HepG2 (cell line): ENCODE measurements around the gene RREB1. TPM values are rescaled to one million over a fixed set of nuclear protein-coding genes. Genes with fewer than 3 reads are reported as not detected.

Experiments
- AGO2 ChIP-seq: fragments of 200-400 bp; formaldehyde crosslinking; optimal IDR thresholded peaks from 2 replicates; pipeline ENCODE3; 2017; ENCODE audit warnings: mild to moderate bottlenecking, low read depth, low read length, moderate library complexity
- FOXC1 ChIP-seq: sonication (generic); formaldehyde crosslinking; IDR thresholded peaks from 2 replicates; pipeline ENCODE4 v1.8.0; 2022; ENCODE audit warnings: mild to moderate bottlenecking, missing genetic modification reagents, borderline replicate concordance
- HNF4G ChIP-seq, 2 experiments: sonication (generic) in 1 of 2; formaldehyde crosslinking in 1 of 2; IDR thresholded peaks; 2 replicates each; pipeline versions ENCODE4 v1.4.0 to v1.6.1; 2011 to 2020; ENCODE audit warnings: borderline replicate concordance in 2 of 2, low read depth in 2 of 2, mild to moderate bottlenecking in 2 of 2, low read length in 1 of 2, missing genetic modification reagents in 1 of 2, moderate library complexity in 1 of 2
- KDM5B ChIP-seq: sonication (generic); formaldehyde crosslinking; IDR thresholded peaks from 2 replicates; pipeline ENCODE4 v1.4.0; 2020; ENCODE audit warnings: missing genetic modification reagents, mild to moderate bottlenecking, borderline replicate concordance
- NCOA5 ChIP-seq: sonication (generic); formaldehyde crosslinking; IDR thresholded peaks from 2 replicates; pipeline ENCODE4 v1.4.0; 2020; ENCODE audit warnings: missing genetic modification reagents
- NFKB2 ChIP-seq: sonication (generic); formaldehyde crosslinking; IDR thresholded peaks from 2 replicates; pipeline ENCODE4 v1.4.0; 2020; ENCODE audit warnings: missing genetic modification reagents, borderline replicate concordance
- RBFOX2 ChIP-seq: fragments of 200-400 bp; formaldehyde crosslinking; IDR thresholded peaks from 2 replicates; pipeline ENCODE4 v1.6.1; 2017; ENCODE audit warnings: low read depth, mild to moderate bottlenecking, low read length
- THRA ChIP-seq: sonication (generic); formaldehyde crosslinking; IDR thresholded peaks from 2 replicates; pipeline ENCODE4 v1.4.0; 2020; ENCODE audit warnings: missing genetic modification reagents, borderline replicate concordance
- ZBTB3 ChIP-seq: sonication (generic); formaldehyde crosslinking; IDR thresholded peaks from 2 replicates; pipeline ENCODE4 v1.4.0; 2020; ENCODE audit warnings: low read depth, mild to moderate bottlenecking, moderate library complexity, missing genetic modification reagents, borderline replicate concordance
- ZBTB7A ChIP-seq: sonication (generic); formaldehyde crosslinking; IDR thresholded peaks from 2 replicates; pipeline ENCODE4 v1.8.0; 2022; ENCODE audit warnings: mild to moderate bottlenecking, missing genetic modification reagents
- ZBTB7B ChIP-seq: sonication (generic); formaldehyde crosslinking; IDR thresholded peaks from 2 replicates; pipeline ENCODE4 v1.4.0; 2020; ENCODE audit warnings: missing genetic modification reagents
- ZFP1 ChIP-seq: IDR thresholded peaks from 2 replicates; pipeline ENCODE4 v1.6.1; 2016
- ZFP37 ChIP-seq: sonication (generic); formaldehyde crosslinking; IDR thresholded peaks from 2 replicates; pipeline ENCODE4 v1.4.0; 2020; ENCODE audit warnings: missing genetic modification reagents, borderline replicate concordance
- ZNF235 ChIP-seq: sonication (generic); formaldehyde crosslinking; IDR thresholded peaks from 2 replicates; pipeline ENCODE4 v1.8.1; 2023; ENCODE audit warnings: mild to moderate bottlenecking, missing genetic modification reagents, borderline replicate concordance
- ZNF407 ChIP-seq: sonication (generic); formaldehyde crosslinking; IDR thresholded peaks from one replicate; pipeline ENCODE4 v1.5.1; 2020; ENCODE audit warnings: mild to moderate bottlenecking, missing genetic modification reagents; ENCODE audit errors: not compliant biosample characterization
- ZNF772 ChIP-seq: sonication (generic); formaldehyde crosslinking; IDR thresholded peaks from 2 replicates; pipeline ENCODE4 v1.5.0; 2020; ENCODE audit warnings: mild to moderate bottlenecking, missing genetic modification reagents
- ZNF776 ChIP-seq: sonication (generic); formaldehyde crosslinking; IDR thresholded peaks from 2 replicates; pipeline ENCODE4 v1.4.0; 2020; ENCODE audit warnings: mild to moderate bottlenecking, missing genetic modification reagents
- ZNF878 ChIP-seq: sonication (generic); formaldehyde crosslinking; IDR thresholded peaks from 2 replicates; pipeline ENCODE4 v1.8.1; 2023; ENCODE audit warnings: mild to moderate bottlenecking, missing genetic modification reagents, moderate library complexity
- polyA plus RNA-seq, 8 experiments: library from polyadenylated mRNA; depleted of rRNA in 3 of 8; stranded (reverse) in 7 of 8; unstranded in 1 of 8; fragments of >200 nt; fragmentation: Illumina TruSeq in 4 of 8; extraction: Trizol in 4 of 8; gene quantifications; 2 replicates each; pipeline versions ENCODE4 v1.2.1 to v1.2.3, GENCODE V29; 2011 to 2016; ENCODE audit warnings: low read depth in 4 of 8, missing spikeins in 1 of 8, mixed read lengths in 1 of 8; ENCODE audit not compliant: insufficient read depth in 1 of 8
- total RNA-seq, 5 experiments: library from RNA; depleted of rRNA; stranded (reverse); fragments of >200 nt; fragmentation: Illumina TruSeq; extraction: Trizol; gene quantifications; 2 replicates each; pipeline ENCODE4 v1.2.3, GENCODE V29; 2016; ENCODE audit warnings: low read depth in 1 of 5

Gene RREB1
- total and polyA plus RNA-seq, 2 of the 13 experiments (the other 11 are each of a cell fraction or from before 2014, with no cell fraction given), result 6.1 to 23.2 TPM

GRCh38 chr6:7108196-7108963 lies 619 bp downstream of the RREB1 start (continued):
- peak; percentile 78 for TF ChIP-seq ZNF407 (CRISPR knock-in tag)
- TF ChIP-seq ZNF878, result peak; percentile 15; the same call in 1 of the 2 replicates
- TF ChIP-seq NFKB2, result peak; percentile 50; the same call in 1 of the 2 replicates
- peak; percentile 56; the same call in 1 of the 2 replicates for TF ChIP-seq ZBTB3 (CRISPR knock-in tag)
- TF ChIP-seq ZBTB7A (CRISPR knock-in tag), result peak; percentile 72; the same call in 1 of the 2 replicates
- no peak for TF ChIP-seq ZNF235 (CRISPR knock-in tag)
- TF ChIP-seq THRA (CRISPR knock-in tag), result peak; percentile 46; the same call in 1 of the 2 replicates
- no peak for TF ChIP-seq ZFP37 (CRISPR knock-in tag)
- TF ChIP-seq KDM5B, result peak; percentile 31
- TF ChIP-seq NCOA5 (CRISPR knock-in tag), result 0 out of 2 replicates have a peak, but pooled peaks have one; percentile 54
- TF ChIP-seq ZNF772 (CRISPR knock-in tag), result peak; percentile 21; the same call in 1 of the 2 replicates
- TF ChIP-seq RBFOX2, result peak; percentile 92
- peak; percentile 50; the same call in 1 of the 2 replicates for TF ChIP-seq ZFP1
- peak; percentile 29; the same call in 1 of the 2 replicates for TF ChIP-seq FOXC1 (CRISPR knock-in tag)
- TF ChIP-seq HNF4G (IDR thresholded peaks at IDR 0.05; ENCODE audit: borderline replicate concordance, low read depth, low read length), result peak; percentile 77
- peak; percentile 82; the same call in 1 of the 2 replicates for TF ChIP-seq HNF4G (CRISPR knock-in tag; IDR thresholded peaks at IDR 0.05; ENCODE audit: borderline replicate concordance, low read depth)
- TF ChIP-seq ZBTB7B (CRISPR knock-in tag), result peak; percentile 47
- peak; percentile 28; the same call in 1 of the 2 replicates for TF ChIP-seq ZNF776
- peak; percentile 96 for TF ChIP-seq AGO2
